Esophagus squamous epithelium (tissue), 4 donors: ENCODE data around the gene DNAH3.

Source experiments
- CTCF ChIP-seq, 6 experiments: fragments of 450-650 bp in 4 of 6; fragments of 200-600 bp in 2 of 6; sonication (generic) in 2 of 6; IDR thresholded peaks; one replicate each; pipeline ENCODE4 v1.5.1; 2016 to 2019; ENCODE audit warnings: antibody characterized with exemption in 6 of 6, mild to moderate bottlenecking in 4 of 6, moderate library complexity in 4 of 6
- POLR2A ChIP-seq, 4 donors: fragments of 450-650 bp; IDR thresholded peaks; one replicate each; pipeline ENCODE4 v1.6.1; 2017; ENCODE audit warnings: antibody characterized with exemption in 4 of 4, mild to moderate bottlenecking in 4 of 4, moderate library complexity in 3 of 4

GRCh38 chr16:21130811-21131210 lies 19.8 kb downstream of the DNAH3 start:
- no peak for TF ChIP-seq CTCF (IDR thresholded peaks at IDR 0.05)
- TF ChIP-seq POLR2A (IDR thresholded peaks at IDR 0.05), result no peak
